HG03066 (cell line): ENCODE results near the gene CREG1.

Source experiments
- ATAC-seq: cut with Tn5 transposase; IDR thresholded peaks from one replicate; pipeline ENCODE4 v1.9.1; 2021; ENCODE audit warnings: low read depth; ENCODE audit not compliant: unreplicated experiment

CREG1 gene

GRCh38 chr1:167532964-167533824 lies 20.4 kb downstream of the CREG1 start:
- no peak for ATAC-seq

GRCh38 chr1:167532375-167532774 lies 21.2 kb downstream of the CREG1 start:
- ATAC-seq: no peak

GRCh38 chr1:167529829-167530474 lies 23.6 kb downstream of the CREG1 start:
- ATAC-seq: no peak

GRCh38 chr1:167528057-167528728 lies 25.4 kb downstream of the CREG1 start:
- ATAC-seq: no peak

- no peak for ATAC-seq
Observed at GRCh38 chr1:167526667-167527383, 26.7 kb downstream of the CREG1 start.

- no peak for ATAC-seq
Observed at GRCh38 chr1:167524651-167525050, 28.9 kb downstream of the CREG1 start.

- ATAC-seq: no peak
Observed at GRCh38 chr1:167522246-167522645, 31.3 kb downstream of the CREG1 start.

GRCh38 chr1:167520711-167521206 lies 32.8 kb downstream of the CREG1 start:
- ATAC-seq: no peak

- ATAC-seq: no peak
Observed at GRCh38 chr1:167518331-167518700, 35.2 kb downstream of the CREG1 start, which contains the start of gene CD247. TSS of gene CD247 (minus strand) at chr1:167518529. CDS start at chr1:167518465, 64 bp downstream.

- ATAC-seq: no peak
Observed at GRCh38 chr1:167517535-167518330, 35.8 kb downstream of the CREG1 start.

GRCh38 chr1:167516404-167517388 lies 36.9 kb downstream of the CREG1 start:
- no peak for ATAC-seq

GRCh38 chr1:167515893-167516321 lies 37.7 kb downstream of the CREG1 start:
- ATAC-seq: no peak

GRCh38 chr1:167515461-167515860 lies 38.1 kb downstream of the CREG1 start:
- no peak for ATAC-seq

- ATAC-seq: no peak
Observed at GRCh38 chr1:167514288-167514687, 39.3 kb downstream of the CREG1 start.

GRCh38 chr1:167512046-167512654 lies 41.4 kb downstream of the CREG1 start:
- no peak for ATAC-seq

GRCh38 chr1:167511374-167511986 lies 42.1 kb downstream of the CREG1 start:
- ATAC-seq: no peak

- ATAC-seq: no peak
Observed at GRCh38 chr1:167510881-167511280, 42.7 kb downstream of the CREG1 start.

- no peak for ATAC-seq
Observed at GRCh38 chr1:167510244-167510643, 43.3 kb downstream of the CREG1 start.
